ENCODE measurements around the gene ERO1A. TPM values are rescaled to one million over a fixed set of nuclear protein-coding genes. Genes with fewer than 3 reads are reported as not detected.

Gene ERO1A
- total RNA-seq, 2 experiments from 2014 or later: 187 to 202 TPM

DNA sequence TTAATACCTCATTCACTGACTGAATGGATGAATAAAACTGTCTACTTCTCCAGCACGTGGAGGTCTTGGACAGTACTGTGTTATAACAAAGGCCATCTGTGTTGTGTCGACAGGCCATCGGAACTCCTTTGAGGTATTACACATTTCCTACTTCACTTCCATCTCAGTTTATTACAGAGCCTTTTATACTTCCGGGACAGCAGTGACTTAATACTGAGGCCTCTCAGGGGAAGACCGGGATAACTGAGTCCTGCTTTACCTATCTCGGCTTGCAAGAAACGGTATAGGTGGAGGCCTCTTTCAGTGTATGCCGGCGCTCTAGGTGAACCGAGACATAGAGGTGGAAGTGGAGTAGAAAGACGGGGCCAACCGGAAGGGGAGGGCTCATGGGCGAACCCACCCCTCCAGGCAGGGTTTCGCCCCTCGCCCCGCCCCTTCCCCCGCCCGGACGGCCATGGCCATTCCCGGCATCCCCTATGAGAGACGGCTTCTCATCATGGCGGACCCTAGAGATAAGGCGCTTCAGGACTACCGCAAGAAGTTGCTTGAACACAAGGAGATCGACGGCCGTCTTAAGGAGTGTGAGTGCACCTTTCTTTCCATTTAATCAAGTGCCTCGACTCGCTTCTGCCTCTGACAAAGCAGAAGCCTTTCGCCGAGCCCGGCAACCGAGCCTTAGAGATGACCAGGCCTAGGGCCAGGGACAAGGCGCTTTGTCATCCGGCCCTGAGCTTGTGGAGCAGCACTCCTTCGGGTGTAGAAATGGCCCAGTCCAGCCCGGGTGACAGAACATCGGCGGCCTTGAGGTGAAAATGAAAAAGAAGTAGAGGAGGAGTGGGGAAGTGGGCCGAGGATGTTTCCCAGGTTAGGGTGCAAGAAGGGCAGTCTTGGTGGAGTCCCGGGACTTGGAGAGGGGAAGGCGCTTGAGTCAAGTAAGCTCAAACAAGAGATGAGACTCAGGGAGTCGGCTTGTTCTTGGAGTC lies 11.7 kb upstream of the ERO1A start, which contains the start of gene PSMC6:
TSS of gene PSMC6 (plus strand) at position 477 of the 983 bp plus-strand sequence. CDS start at position 497, 20 bp downstream.
- ChIA-PET CTCF (interaction anchor here (1.0 to 1.4 kb wide), 2 partner anchors 12 to 21 kb away, joined by 5 read pairs; partner anchors contain the start of gene ERO1A), POLR2A (interaction anchor here (0.7 to 1.6 kb wide), 6 partner anchors 10 to 155 kb away, joined by 3 to 9 read pairs (median 3); partner anchors contain the start of genes ERO1A, GPR137C and TXNDC16)
- Mint-ChIP-seq H3K36me3 (ENCODE audit: low read depth) (peaks cover 37% of the 10 kb centered on the region), H3K9me3 (no peaks in the 10 kb centered on the region), H3K4me3 (peak within 1 kb of the TSS; percentile 96), H3K27ac (peak within 1 kb of the TSS; percentile 97), H3K4me1 (ENCODE audit: low read depth) (peaks cover 44% of the 10 kb centered on the region), H3K27me3 (no peaks in the 10 kb centered on the region)
- TF ChIP-seq, protein P1, sequence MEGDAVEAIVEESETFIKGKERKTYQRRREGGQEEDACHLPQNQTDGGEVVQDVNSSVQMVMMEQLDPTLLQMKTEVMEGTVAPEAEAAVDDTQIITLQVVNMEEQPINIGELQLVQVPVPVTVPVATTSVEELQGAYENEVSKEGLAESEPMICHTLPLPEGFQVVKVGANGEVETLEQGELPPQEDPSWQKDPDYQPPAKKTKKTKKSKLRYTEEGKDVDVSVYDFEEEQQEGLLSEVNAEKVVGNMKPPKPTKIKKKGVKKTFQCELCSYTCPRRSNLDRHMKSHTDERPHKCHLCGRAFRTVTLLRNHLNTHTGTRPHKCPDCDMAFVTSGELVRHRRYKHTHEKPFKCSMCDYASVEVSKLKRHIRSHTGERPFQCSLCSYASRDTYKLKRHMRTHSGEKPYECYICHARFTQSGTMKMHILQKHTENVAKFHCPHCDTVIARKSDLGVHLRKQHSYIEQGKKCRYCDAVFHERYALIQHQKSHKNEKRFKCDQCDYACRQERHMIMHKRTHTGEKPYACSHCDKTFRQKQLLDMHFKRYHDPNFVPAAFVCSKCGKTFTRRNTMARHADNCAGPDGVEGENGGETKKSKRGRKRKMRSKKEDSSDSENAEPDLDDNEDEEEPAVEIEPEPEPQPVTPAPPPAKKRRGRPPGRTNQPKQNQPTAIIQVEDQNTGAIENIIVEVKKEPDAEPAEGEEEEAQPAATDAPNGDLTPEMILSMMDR (IDR thresholded peaks at IDR 0.05): no peak
- DNase-seq (peak; percentile 97), ATAC-seq (peak; percentile 98)
- intact Hi-C loops (cut with micrococcal nuclease): loop anchor here (2.0 kb wide), 1 partner anchor 36 kb away; no protein-coding TSS in a partner anchor

DNA sequence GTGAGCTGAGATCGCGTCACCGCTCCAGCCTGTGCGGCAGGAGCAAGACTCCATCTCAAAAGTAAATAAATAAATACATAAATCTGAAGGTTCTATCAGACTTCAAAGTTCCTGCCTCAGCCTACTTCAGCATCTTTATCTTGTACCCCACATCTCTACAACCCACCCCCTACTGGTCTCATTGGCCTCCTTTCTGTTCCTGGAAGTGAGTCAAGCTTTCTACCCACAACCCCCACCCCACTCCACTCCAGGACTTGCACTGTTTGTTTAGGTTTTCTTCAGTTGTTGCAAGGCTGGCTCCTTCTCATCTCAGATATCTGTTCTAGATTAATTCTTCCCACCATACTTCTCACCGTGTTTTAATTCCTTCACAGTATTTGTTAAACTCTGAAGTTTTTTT lies 10.9 kb upstream of the ERO1A start:
- peaks cover 41% of the 10 kb centered on the region for H3K4me1 Mint-ChIP-seq (ENCODE audit: low read depth)
- peak overlapping the region; percentile 96 for H3K4me3 Mint-ChIP-seq
- TF ChIP-seq, protein P1 (IDR thresholded peaks at IDR 0.05): no peak
- intact Hi-C loops (cut with micrococcal nuclease): loop anchor here (2.0 kb wide), 1 partner anchor 37 kb away; no protein-coding TSS in a partner anchor
- ChIA-PET POLR2A (interaction anchor here (0.8 to 1.6 kb wide), 4 partner anchors 9 to 26 kb away, joined by 3 to 9 read pairs (median 4); partner anchors contain the start of genes ERO1A and STYX), CTCF (no interaction called here)
- DNase-seq: peak; percentile 79
- peak overlapping the region; percentile 97 for H3K27ac Mint-ChIP-seq
- H3K9me3 Mint-ChIP-seq: no peaks in the 10 kb centered on the region
- no peaks in the 10 kb centered on the region for H3K27me3 Mint-ChIP-seq
- peak; percentile 64 for ATAC-seq
- peaks cover 31% of the 10 kb centered on the region for H3K36me3 Mint-ChIP-seq (ENCODE audit: low read depth)

DNA sequence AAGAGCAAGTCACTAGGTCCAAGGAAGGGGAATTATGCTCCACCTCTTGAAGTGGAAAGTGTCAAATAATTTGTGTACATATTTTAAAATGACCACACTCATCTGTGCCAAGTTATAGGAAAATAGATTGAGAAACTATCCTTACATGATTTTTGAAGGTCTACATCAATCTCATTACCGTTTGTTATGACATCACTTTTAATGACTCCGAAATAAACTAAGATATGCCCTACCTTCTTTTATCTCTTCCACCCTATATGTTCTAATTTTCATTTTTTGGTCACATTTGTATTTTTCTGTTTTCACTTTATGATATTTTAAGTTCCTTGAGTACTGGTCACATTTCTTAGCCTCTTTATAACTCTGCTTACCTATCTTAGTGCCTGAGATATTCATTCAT lies 8.3 kb upstream of the ERO1A start:
- peaks cover 13% of the 10 kb centered on the region for H3K36me3 Mint-ChIP-seq (ENCODE audit: low read depth)
- intact Hi-C loops (cut with micrococcal nuclease): no loop called here
- H3K27me3 Mint-ChIP-seq: no peaks in the 10 kb centered on the region
- ATAC-seq (no peak), DNase-seq (no peak)
- ChIA-PET CTCF (interaction anchor here (1.1 kb wide), 1 partner anchor 11 kb away, joined by 3 read pairs; no protein-coding TSS in a partner anchor), POLR2A (interaction anchor here (1.2 kb wide), 1 partner anchor 8 kb away, joined by 3 read pairs; the partner anchor contains the start of gene ERO1A)
- no peak overlapping the region for H3K4me3 Mint-ChIP-seq
- TF ChIP-seq, protein P1 (IDR thresholded peaks at IDR 0.05): no peak
- no peaks in the 10 kb centered on the region for H3K9me3 Mint-ChIP-seq
- no peak overlapping the region for H3K27ac Mint-ChIP-seq
- peaks cover 29% of the 10 kb centered on the region for H3K4me1 Mint-ChIP-seq (ENCODE audit: low read depth)

DNA sequence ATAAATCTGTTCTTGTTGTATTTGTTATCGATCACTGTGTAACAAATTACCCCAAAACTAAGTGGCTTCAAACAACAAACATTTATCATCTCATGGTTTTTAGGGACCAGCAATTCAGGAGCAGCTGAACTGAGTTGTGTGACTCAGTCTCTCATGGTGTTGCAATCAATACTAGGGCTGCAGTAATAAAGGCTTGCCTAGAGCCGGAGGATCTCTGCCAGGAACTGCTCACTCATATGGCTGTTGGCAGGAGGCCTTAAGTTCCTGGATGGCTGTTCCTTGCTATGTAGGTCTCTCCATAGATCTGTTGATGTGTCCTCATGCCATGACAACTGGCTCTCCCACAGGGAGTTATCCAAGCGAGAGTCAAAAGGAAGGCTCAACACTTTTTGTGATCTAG lies 7.9 kb upstream of the ERO1A start:
- TF ChIP-seq, protein P1 (IDR thresholded peaks at IDR 0.05): no peak
- ATAC-seq: no peak
- Mint-ChIP-seq H3K36me3 (ENCODE audit: low read depth) (peaks cover 9% of the 10 kb centered on the region), H3K27me3 (no peaks in the 10 kb centered on the region), H3K9me3 (no peaks in the 10 kb centered on the region), H3K4me1 (ENCODE audit: low read depth) (peaks cover 25% of the 10 kb centered on the region), H3K4me3 (no peak overlapping the region), H3K27ac (no peak overlapping the region)
- ChIA-PET CTCF (no interaction called here), POLR2A (no interaction called here)
- intact Hi-C loops (cut with micrococcal nuclease): no loop called here
- DNase-seq: no peak

All from activated CD8-positive, alpha-beta T cell treated with anti-CD3 and anti-CD28 coated beads for 36 hours (primary cell).